C4-2B (cell line): ENCODE data around the gene ZSCAN23.

ENCODE experiments used
- ZFX ChIP-seq: fragments of 450-650 bp; IDR thresholded peaks from 2 replicates; pipeline ENCODE4 v1.6.1; 2017
- TF ChIP-seq, protein P1 (sequence below): fragments of 450-650 bp; conservative IDR thresholded peaks from 2 replicates; pipeline ENCODE4 v1.5.1; 2017; ENCODE audit warnings: mild to moderate bottlenecking

DNA sequence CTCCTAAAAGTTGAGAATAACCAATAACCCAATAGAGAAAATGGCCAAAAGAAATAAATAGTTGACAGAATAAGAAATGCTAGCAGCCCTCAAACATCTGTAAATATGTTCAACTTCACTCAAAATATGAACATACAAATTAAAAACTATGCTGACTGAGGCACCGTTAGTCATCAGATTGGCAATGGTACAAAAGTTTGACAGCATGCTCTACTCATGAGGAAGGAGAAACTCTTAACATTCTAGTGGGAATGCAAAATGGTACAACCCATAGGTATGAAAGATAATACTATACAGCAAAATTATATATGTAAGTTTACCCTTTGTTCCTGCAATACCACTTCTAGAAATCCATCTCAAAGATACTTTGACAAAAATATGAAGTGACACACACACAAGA lies 42.1 kb downstream of the ZSCAN23 start:
- TF ChIP-seq, protein P1, sequence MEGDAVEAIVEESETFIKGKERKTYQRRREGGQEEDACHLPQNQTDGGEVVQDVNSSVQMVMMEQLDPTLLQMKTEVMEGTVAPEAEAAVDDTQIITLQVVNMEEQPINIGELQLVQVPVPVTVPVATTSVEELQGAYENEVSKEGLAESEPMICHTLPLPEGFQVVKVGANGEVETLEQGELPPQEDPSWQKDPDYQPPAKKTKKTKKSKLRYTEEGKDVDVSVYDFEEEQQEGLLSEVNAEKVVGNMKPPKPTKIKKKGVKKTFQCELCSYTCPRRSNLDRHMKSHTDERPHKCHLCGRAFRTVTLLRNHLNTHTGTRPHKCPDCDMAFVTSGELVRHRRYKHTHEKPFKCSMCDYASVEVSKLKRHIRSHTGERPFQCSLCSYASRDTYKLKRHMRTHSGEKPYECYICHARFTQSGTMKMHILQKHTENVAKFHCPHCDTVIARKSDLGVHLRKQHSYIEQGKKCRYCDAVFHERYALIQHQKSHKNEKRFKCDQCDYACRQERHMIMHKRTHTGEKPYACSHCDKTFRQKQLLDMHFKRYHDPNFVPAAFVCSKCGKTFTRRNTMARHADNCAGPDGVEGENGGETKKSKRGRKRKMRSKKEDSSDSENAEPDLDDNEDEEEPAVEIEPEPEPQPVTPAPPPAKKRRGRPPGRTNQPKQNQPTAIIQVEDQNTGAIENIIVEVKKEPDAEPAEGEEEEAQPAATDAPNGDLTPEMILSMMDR: no peak
- no peak for TF ChIP-seq ZFX
